Right cardiac atrium (tissue), 5 donors: Measurements from ENCODE around the gene FBLN7. TPM values are rescaled to one million over a fixed set of nuclear protein-coding genes. Genes with fewer than 3 reads are reported as not detected.
"Not testable (repeated sequence)": the region's sequence is repeated elsewhere in the genome, so short reads cannot be mapped to it uniquely, and the experiment has no call there.

Experiments used
- ATAC-seq, 2 donors: fragments of 200-7000 bp; cut with Tn5 transposase; one replicate each; pipeline versions ENCODE4 v1.8.0 to v1.9.1; 2020; ENCODE audit warnings: moderate library complexity in 2 of 2, mild to moderate bottlenecking in 1 of 2
- DNase-seq, 3 donors: peaks; one replicate each; pipeline ENCODE4 v3.0.0-alpha.2; 2020
- H3K27ac ChIP-seq: one replicate; pipeline ENCODE4 v1.5.1; 2013; ENCODE audit warnings: mild to moderate bottlenecking, low read length, control low read depth, moderate library complexity
- H3K27me3 ChIP-seq: one replicate; pipeline ENCODE4 v1.6.1; 2013; ENCODE audit not compliant: control insufficient read depth, insufficient read depth
- H3K4me1 ChIP-seq: one replicate; pipeline ENCODE4 v1.6.1; 2013; ENCODE audit warnings: low read length; ENCODE audit not compliant: control insufficient read depth, insufficient read depth
- H3K4me3 ChIP-seq: one replicate; pipeline ENCODE4 v1.5.1; 2013; ENCODE audit warnings: low read length, control low read depth
- H3K9me3 ChIP-seq: one replicate; pipeline ENCODE4 v1.6.1; 2013; ENCODE audit warnings: low read length; ENCODE audit not compliant: control insufficient read depth
- WGBS: extraction: QIAGEN DNeasy Blood & Tissue Kit; methylation state at CpG from one replicate; pipeline ENCODE4 v1.1.7; 2013; 5-methylcytosine and 5-hydroxymethylcytosine counted together
- intact Hi-C, 4 donors: fragments of 100-400 bp; cut with DNase I; formaldehyde crosslinking; loops; one replicate each; pipeline versions ENCODE4 v1.11.0 to v1.14.0; 2022 to 2023
- polyA plus RNA-seq: library from polyadenylated mRNA; stranded (reverse); fragments of 200-250 nt; gene quantifications from one replicate; pipeline ENCODE4 v1.2.3, GENCODE V29; 2013
- total RNA-seq, 4 donors: library from RNA; stranded (reverse); fragmentation: NEBNext Ultra II Directional; extraction: Animal tissue kit (Norgen Biotek cat#: 25700); gene quantifications; one replicate each; pipeline ENCODE4 v1.2.1, GENCODE V29; 2021
- donor health status: healthy with polysubstance abuse.
- donor health status: DM: no; HTN: yes; CAD: no.
- donor health status: DM: no; HTN: no; CAD: no.
- donor health status: DM: no; HTN: yes; CAD: no; lungs with severe emphysema.
- donor health status: DM: yes; HTN: yes; CAD: no.

FBLN7 gene
- total and polyA plus RNA-seq, 5 donors: 1.3 to 1.9 (median 1.6) TPM

DNA sequence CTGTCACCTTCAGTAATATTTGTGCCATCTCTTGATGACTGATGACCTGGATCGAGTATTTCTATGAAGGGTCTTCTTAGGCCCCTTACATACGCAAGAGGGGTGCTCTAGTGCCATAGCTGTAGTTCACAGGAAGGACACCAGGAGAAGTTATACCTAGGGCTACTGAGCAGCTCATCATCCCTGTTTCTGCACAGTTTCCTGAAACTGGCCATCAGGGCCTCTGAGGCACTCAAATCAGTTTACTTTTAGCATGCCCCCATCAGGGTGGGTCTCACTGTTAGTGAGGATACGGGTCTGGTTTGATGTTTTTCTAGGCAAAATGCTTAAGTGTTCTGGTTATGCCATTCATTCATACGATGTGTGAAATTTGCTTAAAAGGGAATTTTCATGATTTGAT is 20.0 kb upstream of the FBLN7 start:
- 90% methylated on average over 4 of the region's 4 CpGs for WGBS
- no peaks in the 10 kb centered on the region for H3K9me3 ChIP-seq
- no peak overlapping the region for H3K4me3 ChIP-seq
- intact Hi-C loops: no loop called here
- ATAC-seq (no peak), DNase-seq (no peak)
- H3K27me3 ChIP-seq: no peaks in the 10 kb centered on the region
- H3K27ac ChIP-seq: no peak overlapping the region
- H3K4me1 ChIP-seq: no peaks in the 10 kb centered on the region

DNA sequence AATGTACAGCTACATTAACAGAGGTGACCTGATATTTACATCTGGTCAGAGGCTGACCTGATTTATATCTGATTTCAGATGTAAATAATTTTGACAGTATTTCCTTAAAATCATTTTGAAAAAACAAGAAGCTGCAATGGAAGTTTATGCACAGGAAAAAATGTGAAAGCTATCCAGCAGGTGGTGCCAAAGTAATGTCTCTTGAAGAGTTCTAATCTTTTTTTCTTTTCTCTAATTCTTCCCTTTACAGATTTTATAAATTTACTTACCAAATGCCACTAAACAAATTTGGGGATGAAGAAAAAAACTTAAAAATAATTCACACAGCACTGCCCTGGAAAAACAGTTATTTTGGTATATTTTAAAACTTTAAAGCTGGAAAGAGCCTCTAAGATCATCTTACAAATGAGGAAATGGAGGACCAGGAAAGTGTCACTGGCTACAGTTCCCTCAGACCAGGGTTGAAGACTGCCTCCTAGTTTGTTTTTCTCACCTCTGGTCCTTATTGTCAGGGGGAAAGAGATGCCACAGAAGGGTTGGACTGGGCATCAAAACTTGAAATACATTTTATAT is 16.4 kb upstream of the FBLN7 start:
- ATAC-seq (no peak), DNase-seq (no peak)
- no peaks in the 10 kb centered on the region for H3K4me1 ChIP-seq
- H3K4me3 ChIP-seq: no peak overlapping the region
- no peaks in the 10 kb centered on the region for H3K27me3 ChIP-seq
- H3K9me3 ChIP-seq: no peaks in the 10 kb centered on the region
- intact Hi-C loops: loop anchor here in 1 of 4 donors (10.0 kb wide), 1 partner anchor 133 kb away; the partner anchor contains the start of gene ZC3H8
- H3K27ac ChIP-seq: no peak overlapping the region

DNA sequence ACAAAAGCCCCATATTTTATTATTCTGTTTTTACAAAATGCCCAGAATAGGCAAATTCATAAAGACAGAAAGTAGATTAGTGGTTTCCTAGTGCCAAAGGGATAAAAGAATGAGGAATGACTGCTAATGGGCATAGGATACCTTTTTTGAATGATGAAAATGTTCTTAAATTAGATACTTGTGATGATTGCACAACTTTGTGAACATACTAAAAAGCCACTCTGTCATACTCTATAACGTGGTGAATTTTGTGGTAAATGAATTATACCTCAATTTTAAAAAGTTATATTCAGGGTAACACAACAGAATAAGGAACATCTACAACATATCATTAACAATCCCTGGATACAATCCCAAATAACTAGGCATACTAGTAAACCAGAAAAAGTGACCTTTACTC is 9.1 kb upstream of the FBLN7 start:
- 75% methylated on average over 1 of the region's 1 CpG for whole genome bisulfite sequencing
- Histone ChIP-seq H3K9me3 (no peaks in the 10 kb centered on the region), H3K27me3 (no peaks in the 10 kb centered on the region), H3K27ac (no peak overlapping the region), H3K4me1 (no peaks in the 10 kb centered on the region), H3K4me3 (no peak overlapping the region)
- ATAC-seq: no peak
- intact Hi-C loops: loop anchor here in 1 of 4 donors (10.0 kb wide), 1 partner anchor 126 kb away; the partner anchor contains the start of gene ZC3H8
- DNase-seq: no peak

DNA sequence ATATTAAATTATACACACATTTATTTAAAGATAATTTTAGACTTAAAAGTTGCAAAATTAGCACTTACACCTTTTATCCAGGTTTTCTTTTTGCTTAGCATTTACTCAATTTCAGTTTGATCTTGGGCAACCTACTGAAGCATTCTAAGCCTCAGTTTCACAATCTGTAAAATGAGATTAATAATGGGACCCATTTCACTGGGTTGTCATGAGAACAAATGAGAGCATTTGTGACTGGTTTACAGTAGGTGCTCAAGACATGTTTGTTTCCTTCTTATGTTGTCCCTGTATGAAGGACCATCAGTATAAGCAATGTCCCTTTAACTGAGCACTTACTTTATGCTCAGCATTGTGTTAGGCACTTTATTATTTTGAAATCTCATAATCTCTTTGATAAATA is 4.8 kb upstream of the FBLN7 start:
- intact Hi-C loops: loop anchor here in 1 of 4 donors (10.0 kb wide), 1 partner anchor 301 kb away; the partner anchor contains the start of gene RGPD8

DNA sequence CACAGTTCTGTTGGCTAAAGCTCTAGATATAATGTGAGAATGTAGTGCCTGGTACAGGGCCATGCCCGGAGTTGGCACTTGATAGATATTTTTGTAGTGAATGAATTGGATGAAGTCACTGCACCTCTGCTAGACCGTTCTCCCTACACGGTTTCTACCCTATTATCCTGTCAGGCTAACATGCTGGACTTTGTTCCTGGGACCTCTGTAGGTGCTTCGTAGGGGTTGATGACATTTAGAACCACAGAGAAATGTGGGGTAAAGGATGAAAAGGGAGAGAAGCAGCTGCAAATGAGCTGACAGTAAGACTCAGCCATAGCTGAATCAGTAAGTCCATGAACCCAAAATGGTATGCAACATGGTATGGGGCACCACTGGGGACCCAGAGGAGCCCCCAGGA is 4.1 kb upstream of the FBLN7 start:
- no peaks in the 10 kb centered on the region for H3K27me3 ChIP-seq
- no peak overlapping the region for H3K4me3 ChIP-seq
- no peak for DNase-seq
- ATAC-seq: no peak
- no peak overlapping the region for H3K27ac ChIP-seq
- intact Hi-C loops: loop anchor here in 1 of 4 donors (10.0 kb wide), 1 partner anchor 301 kb away; the partner anchor contains the start of gene RGPD8
- 81% methylated on average over 4 of the region's 4 CpGs for WGBS
- H3K9me3 ChIP-seq: no peaks in the 10 kb centered on the region
- H3K4me1 ChIP-seq: no peaks in the 10 kb centered on the region

More for the DNA sequence above, 4.8 kb upstream of the FBLN7 start:
- ATAC-seq (no peak), DNase-seq (no peak)
- no peaks in the 10 kb centered on the region for H3K4me1 ChIP-seq
- no peaks in the 10 kb centered on the region for H3K27me3 ChIP-seq
- H3K4me3 ChIP-seq: no peak overlapping the region
- H3K9me3 ChIP-seq: no peaks in the 10 kb centered on the region
- no peak overlapping the region for H3K27ac ChIP-seq

DNA sequence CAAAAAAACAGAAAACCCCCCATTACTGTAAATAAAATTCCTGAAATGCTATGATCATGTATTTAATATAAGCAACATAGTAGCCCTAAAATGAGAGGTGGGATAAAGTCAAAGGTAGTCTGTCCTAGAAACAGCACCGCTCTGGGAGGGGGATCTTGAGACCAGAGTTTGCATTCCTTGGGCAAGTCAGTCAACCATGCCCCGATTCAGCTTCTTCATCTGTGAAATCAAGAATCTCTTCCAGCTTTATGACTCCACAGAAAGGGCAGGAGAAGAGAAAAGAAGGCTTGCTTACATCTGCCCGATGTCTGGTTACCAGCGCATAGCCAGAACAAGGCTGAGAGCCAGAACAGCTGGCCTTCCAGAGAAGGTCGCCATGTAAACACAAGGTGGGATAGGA is 2.1 kb upstream of the FBLN7 start:
- 90% methylated on average over 5 of the region's 5 CpGs for WGBS
- Histone ChIP-seq H3K4me1 (no peaks in the 10 kb centered on the region), H3K27ac (no peak overlapping the region), H3K4me3 (no peak overlapping the region), H3K27me3 (no peaks in the 10 kb centered on the region), H3K9me3 (no peaks in the 10 kb centered on the region)
- DNase-seq: no peak
- ATAC-seq: no peak
- intact Hi-C loops: loop anchor here in 1 of 4 donors (10.0 kb wide), 1 partner anchor 299 kb away; the partner anchor contains the start of gene RGPD8

DNA sequence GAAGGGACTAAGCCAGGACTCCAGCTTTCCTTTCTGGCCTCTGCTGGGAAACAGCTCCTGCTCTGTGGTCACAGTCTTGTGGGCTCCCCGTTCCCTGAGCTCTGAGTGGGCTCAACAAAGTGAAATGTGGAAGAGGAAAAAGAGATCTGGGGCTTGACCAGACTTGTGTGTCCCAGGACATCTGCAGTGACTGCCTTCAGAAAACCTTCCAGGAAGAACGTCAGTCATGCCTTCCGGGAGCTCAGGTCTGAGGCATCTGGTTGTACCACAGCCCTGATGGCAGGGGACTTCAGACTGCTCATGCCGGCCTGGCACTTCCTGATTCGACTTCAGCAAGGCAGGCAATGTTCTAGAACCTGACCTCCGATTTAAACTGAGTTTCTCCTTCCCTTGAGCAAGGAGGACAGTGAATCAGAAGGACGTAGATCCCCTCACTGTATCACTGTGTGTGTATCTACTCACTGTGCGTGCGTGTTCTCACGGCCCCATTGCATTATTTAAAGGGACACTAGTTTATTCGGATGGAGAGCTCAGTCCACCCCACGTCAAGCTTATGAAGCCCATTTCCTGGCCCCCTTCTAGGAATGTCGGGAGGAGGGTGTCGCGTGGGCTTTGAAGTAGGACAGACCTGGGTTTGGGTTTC is 548 bp upstream of the FBLN7 start:
- Histone ChIP-seq H3K4me3 (peak overlapping the region; percentile 77), H3K27me3 (no peaks in the 10 kb centered on the region), H3K27ac (no peak overlapping the region), H3K9me3 (no peaks in the 10 kb centered on the region), H3K4me1 (no peaks in the 10 kb centered on the region)
- DNase-seq (no peak), ATAC-seq (peak; percentile 38 to 66)
- intact Hi-C loops: loop anchor here in 1 of 4 donors (10.0 kb wide), 1 partner anchor 297 kb away; the partner anchor contains the start of gene RGPD8
- WGBS: 19% methylated on average over 15 of the region's 15 CpGs

DNA sequence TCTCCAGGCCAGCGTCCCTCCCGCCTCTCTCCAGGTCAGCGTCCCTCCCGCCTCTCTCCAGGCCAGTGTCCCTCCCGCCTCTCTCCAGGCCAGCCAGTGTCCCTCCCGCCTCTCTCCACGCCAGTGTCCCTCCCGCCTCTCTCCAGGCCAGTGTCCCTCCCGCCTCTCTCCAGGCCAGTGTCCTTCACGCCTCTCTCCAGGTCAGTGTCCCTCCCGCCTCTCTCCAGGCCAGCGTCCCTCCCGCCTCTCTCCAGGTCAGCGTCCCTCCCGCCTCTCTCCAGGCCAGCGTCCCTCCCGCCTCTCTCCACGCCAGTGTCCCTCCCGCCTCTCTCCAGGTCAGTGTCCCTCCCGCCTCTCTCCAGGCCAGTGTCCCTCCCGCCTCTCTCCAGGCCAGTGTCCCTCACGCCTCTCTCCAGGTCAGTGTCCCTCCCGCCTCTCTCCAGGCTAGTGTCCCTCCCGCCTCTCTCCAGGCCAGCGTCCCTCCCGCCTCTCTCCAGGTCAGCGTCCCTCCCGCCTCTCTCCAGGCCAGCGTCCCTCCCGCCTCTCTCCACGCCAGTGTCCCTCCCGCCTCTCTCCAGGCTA is 939 bp downstream of the FBLN7 start:
- not testable (repeated sequence) for ATAC-seq, DNase-seq, H3K27ac ChIP-seq, H3K27me3 ChIP-seq, H3K9me3 ChIP-seq, H3K4me1 ChIP-seq, H3K4me3 ChIP-seq
- WGBS: 1% methylated on average over 17 of the region's 32 CpGs
- intact Hi-C loops: loop anchor here in 1 of 4 donors (10.0 kb wide), 1 partner anchor 296 kb away; the partner anchor contains the start of gene RGPD8

DNA sequence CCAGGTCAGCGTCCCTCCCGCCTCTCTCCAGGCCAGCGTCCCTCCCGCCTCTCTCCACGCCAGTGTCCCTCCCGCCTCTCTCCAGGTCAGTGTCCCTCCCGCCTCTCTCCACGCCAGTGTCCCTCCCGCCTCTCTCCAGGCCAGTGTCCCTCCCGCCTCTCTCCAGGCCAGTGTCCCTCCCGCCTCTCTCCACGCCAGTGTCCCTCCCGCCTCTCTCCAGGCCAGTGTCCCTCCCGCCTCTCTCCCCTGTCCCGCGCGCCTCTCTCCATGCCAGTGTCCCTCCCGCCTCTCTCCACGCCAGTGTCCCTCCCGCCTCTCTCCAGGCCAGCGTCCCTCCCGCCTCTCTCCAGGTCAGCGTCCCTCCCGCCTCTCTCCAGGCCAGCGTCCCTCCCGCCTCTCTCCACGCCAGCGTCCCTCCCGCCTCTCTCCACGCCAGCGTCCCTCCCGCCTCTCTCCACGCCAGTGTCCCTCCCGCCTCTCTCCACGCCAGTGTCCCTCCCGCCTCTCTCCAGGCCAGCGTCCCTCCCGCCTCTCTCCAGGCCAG is 1.5 kb downstream of the FBLN7 start:
- not testable (repeated sequence) for ATAC-seq, H3K4me1 ChIP-seq, H3K27ac ChIP-seq, H3K4me3 ChIP-seq, H3K27me3 ChIP-seq, H3K9me3 ChIP-seq
- intact Hi-C loops: loop anchor here in 1 of 4 donors (10.0 kb wide), 1 partner anchor 295 kb away; the partner anchor contains the start of gene RGPD8
- peak in 1 of 3 donors; percentile 68 for DNase-seq
- WGBS: under 1% methylated on average over 34 of the region's 38 CpGs

DNA sequence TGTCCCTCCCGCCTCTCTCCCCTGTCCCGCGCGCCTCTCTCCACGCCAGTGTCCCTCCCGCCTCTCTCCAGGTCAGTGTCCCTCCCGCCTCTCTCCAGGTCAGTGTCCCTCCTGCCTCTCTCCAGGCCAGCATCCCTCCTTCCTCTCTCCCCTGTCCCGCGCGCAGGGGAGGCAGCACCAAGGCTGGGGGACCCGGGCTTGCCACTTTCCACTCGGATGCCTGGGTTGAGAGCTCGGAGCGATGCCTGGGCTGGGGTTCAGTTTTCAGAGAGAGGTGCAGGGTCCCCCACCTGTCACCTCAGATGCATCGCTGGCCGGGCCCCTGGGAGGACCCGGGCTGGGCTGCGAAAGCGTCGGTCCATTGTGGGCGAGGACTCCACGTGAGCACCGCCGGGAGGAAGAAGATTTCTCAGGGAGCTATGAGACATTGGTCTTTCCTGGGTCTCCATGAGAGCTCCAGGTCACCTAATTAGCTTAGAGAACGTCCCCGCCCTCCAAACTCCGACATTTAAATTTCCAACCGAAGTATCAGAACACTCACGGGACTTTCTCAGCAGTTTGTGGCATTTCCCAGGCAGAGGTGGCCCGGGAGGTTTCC is 2.1 kb downstream of the FBLN7 start:
- intact Hi-C loops: no loop called here
- Histone ChIP-seq H3K9me3 (no peaks in the 10 kb centered on the region), H3K27me3 (no peaks in the 10 kb centered on the region), H3K4me3 (no peak overlapping the region), H3K27ac (no peak overlapping the region), H3K4me1 (no peaks in the 10 kb centered on the region)
- DNase-seq (no peak), ATAC-seq (no peak)
- WGBS: 25% methylated on average over 30 of the region's 30 CpGs
